WTC11 (cell line): Measurements from ENCODE around the gene CHST11.

ENCODE experiments used
- SP1 ChIP-seq: sonication (generic); formaldehyde crosslinking; conservative IDR thresholded peaks from 2 replicates; pipeline ENCODE4 v1.8.1; 2022; ENCODE audit warnings: missing genetic modification reagents
- TF ChIP-seq, protein P1 (sequence below): sonication (generic); formaldehyde crosslinking; IDR thresholded peaks from 2 replicates; pipeline ENCODE4 v1.8.1; 2022; ENCODE audit warnings: low read depth, missing genetic modification reagents, borderline replicate concordance
- TF ChIP-seq, protein P2 (sequence below): fragments of 200-600 bp; IDR thresholded peaks from 2 replicates; pipeline ENCODE4 v1.8.0; 2022; ENCODE audit warnings: antibody characterized with exemption
- TF ChIP-seq, protein P3 (sequence below): sonication (generic); formaldehyde crosslinking; IDR thresholded peaks from 2 replicates; pipeline ENCODE4 v1.8.1; 2023; ENCODE audit warnings: mild to moderate bottlenecking, missing genetic modification reagents, moderate library complexity

DNA sequence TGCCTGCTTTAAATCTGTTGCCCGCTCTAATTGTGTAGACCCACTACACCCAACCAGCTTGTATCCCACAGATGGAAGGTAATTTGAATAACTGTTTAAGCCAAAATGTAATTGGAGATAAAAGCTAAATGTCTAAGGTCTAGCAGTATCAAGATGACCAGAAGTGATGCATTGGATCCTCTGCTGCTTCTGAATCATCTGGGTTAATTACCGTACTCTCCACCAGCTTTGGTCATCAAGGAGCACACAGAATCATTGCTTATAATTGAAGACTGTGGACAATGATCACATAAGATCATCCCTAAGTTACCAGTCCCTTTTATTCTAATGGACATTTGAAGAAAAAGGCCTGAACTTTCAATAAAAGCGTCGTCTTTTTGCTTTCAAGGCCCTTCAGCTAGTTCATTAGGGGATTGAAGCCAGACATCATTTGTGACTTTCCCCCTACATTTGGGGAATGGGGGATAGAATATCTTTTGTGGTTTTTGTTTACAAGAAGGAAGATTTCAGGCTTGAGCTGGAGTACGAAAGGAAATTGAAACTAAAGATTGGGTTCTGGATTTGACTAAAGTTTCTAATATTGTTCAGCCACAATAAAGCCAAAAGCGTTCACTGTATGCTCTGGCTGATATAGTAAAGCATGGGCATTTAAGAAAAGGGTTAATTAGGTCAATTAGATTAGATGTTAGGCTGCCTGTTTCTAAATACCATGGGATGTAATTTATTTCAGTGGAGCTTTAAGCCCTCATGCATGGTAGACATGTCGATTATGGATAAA lies 123.2 kb downstream of the CHST11 start:
- TF ChIP-seq, protein P1, sequence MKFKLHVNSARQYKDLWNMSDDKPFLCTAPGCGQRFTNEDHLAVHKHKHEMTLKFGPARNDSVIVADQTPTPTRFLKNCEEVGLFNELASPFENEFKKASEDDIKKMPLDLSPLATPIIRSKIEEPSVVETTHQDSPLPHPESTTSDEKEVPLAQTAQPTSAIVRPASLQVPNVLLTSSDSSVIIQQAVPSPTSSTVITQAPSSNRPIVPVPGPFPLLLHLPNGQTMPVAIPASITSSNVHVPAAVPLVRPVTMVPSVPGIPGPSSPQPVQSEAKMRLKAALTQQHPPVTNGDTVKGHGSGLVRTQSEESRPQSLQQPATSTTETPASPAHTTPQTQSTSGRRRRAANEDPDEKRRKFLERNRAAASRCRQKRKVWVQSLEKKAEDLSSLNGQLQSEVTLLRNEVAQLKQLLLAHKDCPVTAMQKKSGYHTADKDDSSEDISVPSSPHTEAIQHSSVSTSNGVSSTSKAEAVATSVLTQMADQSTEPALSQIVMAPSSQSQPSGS (CRISPR knock-in tag): no peak
- TF ChIP-seq SP1 (CRISPR knock-in tag): no peak
- TF ChIP-seq, protein P2, sequence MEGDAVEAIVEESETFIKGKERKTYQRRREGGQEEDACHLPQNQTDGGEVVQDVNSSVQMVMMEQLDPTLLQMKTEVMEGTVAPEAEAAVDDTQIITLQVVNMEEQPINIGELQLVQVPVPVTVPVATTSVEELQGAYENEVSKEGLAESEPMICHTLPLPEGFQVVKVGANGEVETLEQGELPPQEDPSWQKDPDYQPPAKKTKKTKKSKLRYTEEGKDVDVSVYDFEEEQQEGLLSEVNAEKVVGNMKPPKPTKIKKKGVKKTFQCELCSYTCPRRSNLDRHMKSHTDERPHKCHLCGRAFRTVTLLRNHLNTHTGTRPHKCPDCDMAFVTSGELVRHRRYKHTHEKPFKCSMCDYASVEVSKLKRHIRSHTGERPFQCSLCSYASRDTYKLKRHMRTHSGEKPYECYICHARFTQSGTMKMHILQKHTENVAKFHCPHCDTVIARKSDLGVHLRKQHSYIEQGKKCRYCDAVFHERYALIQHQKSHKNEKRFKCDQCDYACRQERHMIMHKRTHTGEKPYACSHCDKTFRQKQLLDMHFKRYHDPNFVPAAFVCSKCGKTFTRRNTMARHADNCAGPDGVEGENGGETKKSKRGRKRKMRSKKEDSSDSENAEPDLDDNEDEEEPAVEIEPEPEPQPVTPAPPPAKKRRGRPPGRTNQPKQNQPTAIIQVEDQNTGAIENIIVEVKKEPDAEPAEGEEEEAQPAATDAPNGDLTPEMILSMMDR: no peak
- TF ChIP-seq, protein P3, sequence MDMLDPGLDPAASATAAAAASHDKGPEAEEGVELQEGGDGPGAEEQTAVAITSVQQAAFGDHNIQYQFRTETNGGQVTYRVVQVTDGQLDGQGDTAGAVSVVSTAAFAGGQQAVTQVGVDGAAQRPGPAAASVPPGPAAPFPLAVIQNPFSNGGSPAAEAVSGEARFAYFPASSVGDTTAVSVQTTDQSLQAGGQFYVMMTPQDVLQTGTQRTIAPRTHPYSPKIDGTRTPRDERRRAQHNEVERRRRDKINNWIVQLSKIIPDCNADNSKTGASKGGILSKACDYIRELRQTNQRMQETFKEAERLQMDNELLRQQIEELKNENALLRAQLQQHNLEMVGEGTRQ (CRISPR knock-in tag): no peak
